Activated CD4-positive, CD25-positive, alpha-beta regulatory T cell treated with anti-CD3 and anti-CD28 coated beads, Interleukin-2, amount 50 U/mL, for 24 hours (primary cell): ENCODE results near the gene IGLL5.
"Not testable (repeated sequence)": the region's sequence is repeated elsewhere in the genome, so short reads cannot be mapped to it uniquely, and the experiment has no call there.

ENCODE experiments used
- ATAC-seq, 2 donors: fragments of 150-1000 bp; cut with Tn5 transposase; one replicate each; pipeline ENCODE4 v1.10.0; 2021; ENCODE audit warnings: mild to moderate bottlenecking in 1 of 2, moderate library complexity in 1 of 2

The IGLL5 gene

DNA sequence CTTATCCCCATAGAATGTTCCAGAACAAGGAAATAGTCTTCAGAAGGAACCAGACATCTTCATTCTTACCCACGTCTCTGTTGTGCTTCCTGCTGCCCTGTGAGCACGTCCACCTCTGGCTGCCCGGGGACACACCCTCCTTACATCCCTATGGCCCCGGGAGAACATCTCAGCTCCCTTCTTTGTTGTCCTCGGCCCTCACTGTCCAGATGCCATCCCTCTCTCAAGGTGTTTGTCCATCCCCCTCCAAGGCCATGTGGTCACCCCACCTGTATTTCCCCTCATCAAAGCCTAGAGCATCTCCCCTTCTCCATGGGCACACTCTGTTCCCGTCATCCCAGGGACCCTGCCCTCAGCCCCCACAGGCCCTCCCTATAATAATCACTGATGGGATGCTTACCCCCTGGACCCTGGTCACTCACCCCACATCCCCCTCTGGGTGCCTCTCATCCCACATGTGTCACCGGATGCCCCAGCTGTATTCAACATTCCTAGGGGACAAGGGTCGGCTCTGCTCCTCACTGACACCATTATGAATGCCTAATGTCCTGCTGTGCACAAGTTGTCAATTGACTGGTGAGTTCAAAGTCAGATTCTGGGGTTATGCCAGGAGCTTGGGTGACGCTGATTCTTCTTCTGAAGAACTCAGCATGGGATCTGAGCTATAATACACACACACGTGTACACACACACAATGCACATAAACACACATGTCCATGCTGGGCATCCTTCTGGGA, 28.8 kb downstream of the IGLL5 start:
- ATAC-seq: no peak

DNA sequence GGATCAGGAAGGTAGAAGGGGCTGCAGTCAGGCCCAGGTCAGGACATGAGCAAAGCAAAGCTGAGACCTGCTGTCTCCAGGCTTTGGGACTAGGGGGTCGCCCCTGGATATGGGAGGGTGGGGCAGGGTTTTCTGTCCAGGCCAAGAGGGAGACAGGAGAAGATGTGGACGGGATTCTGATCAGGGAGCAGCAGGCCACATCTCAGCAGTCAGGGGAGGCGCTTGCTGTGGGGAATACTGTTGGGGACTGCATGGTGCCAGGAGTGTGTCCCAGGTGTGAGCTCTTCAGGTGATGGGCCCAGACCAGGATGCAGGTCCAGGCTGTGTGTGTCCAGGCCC, 29.3 kb downstream of the IGLL5 start:
- ATAC-seq: no peak

DNA sequence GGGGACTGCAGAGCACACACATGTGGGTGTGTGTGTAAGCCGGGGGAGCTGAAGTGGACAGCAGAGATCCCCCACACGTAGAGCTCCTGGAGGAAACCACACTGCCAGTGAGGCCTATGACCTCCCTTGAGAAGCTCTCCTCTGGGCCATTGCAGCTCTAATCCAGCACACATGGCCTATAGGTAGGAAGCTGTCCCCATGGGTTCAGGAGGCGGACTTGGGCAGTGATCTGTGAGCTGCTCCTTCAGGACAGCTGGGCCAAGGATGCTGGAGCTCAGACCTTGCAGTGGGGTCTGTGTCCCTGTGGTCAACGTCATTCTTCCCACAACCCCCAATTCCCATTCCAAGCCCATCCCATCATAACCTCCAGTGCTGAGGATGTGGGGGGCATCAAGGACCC, 29.8 kb downstream of the IGLL5 start:
- no peak for ATAC-seq

DNA sequence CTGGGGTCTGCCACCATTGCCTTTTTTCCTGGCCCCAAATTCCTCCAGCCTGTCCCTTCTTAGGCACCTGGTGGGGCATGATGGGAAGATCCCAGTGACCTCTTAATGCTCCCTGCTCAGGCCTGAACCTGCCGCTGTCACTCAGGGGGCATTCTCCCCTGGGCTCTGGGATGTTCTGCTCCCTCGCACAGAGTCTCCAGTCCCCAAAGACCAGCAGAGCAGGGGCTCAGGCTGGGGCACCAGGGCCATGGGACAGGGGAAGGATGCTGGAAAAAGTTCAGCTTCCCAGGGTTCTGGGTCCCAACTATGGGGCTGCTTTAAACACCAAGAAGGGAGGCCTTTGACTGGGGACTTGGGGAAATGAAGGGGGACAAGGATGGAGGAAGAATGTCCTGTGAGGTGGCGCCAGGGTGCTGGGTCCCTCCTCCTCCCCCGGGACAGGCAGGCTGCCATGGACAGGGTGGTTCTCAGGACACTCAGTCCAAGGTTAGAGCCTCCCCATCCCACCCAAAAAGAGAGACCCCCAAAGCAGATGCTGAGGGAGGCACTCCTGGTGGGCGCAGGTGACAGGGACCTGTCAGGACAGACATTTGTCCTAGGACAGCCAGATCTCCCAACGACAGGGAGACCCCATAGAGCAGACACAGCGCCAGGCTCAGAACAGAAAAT, 30.8 kb downstream of the IGLL5 start:
- ATAC-seq: no peak

DNA sequence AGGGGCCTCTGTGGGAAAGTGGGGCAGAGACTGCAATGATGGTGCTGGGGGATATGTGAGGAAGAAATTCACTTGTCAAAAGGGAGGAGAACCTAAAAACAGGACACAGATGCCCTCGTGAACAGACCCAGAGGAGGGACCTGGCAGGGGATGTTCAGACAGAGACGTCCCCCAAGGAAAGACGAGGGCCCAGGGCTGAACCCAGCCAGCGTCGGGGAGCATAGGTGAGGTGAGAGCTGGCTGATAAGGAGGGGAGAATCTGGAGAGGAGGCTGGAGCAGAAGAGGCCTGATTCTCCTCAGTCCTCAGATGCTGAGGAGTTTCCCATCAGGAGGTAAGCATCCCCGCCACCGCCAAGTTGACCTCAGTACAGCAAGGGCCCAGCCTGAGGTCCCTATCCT, 31.4 kb downstream of the IGLL5 start:
- ATAC-seq: no peak

DNA sequence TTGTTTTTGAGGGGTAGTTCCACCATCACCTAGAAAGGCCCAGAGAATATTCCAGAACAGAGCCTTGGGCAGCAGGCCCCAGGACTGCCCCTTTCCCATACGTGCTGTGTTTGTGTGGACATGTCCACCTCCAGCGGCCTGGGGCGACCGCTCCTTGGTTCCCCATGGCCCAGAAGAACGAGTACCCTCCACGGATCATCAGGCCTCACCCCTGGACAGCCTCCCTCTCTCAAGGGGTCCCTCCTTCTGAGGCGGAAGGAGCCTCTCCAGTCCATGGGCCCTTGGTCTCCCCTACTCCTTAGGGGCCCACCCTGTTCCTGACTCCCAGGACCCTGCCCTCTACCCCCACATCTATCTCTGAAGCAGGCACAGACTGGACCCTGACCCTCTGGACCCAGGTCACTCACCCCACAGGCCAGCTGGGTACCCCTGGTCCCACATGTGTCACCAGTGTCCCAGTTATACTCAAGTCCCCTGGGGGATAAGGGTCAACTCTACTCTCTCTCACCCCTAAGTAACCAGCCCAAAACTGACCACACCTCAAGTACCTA, 32.6 kb downstream of the IGLL5 start:
- no peak for ATAC-seq

GRCh38 chr22:22920910-22921550, 33.4 kb downstream of the IGLL5 start:
- ATAC-seq: peak in 1 of 2 donors; percentile 12

DNA sequence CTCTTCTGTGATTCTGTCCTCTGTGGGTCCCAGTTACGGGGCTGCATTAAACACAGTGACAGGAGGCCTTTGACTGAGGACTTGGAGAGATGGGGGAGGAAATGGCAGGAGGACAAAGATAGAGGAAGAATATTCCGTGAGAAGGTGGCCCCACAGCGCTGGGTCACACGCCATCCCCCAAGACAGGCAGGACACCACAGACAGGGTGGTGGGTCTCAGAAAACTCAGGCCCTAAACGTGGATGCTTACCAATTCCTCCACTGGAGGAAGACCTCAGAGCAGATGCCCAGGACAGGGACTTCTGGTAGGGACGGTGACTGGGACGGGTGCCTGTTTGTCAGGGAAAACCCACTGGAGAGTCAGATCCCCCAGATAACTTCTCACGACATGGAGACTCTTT, 34.0 kb downstream of the IGLL5 start:
- ATAC-seq: no peak

GRCh38 chr22:22922092-22922953, 34.7 kb downstream of the IGLL5 start:
- not testable (repeated sequence) for ATAC-seq

- no peak for ATAC-seq
Observed at GRCh38 chr22:22922954-22923319, 35.3 kb downstream of the IGLL5 start.

DNA sequence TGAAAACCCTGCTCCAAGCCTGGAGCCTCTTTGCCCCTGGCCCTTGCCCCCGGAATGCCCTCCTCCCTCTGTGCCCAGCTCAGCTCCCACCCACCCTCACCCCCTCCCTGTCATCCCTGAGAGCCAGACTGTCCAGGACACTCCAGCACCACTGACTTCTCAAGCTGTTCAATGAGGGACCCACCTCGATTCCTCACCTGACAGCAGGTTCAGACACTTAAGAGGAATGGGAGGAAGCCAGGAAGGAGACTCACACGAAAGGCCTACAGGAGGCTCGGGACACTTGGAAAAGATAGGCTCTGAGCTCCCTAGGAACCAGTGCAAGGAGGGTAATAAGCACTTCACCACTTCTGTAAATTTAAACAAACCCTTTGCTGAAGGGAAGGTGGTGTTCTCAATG, 35.8 kb downstream of the IGLL5 start:
- no peak for ATAC-seq

GRCh38 chr22:22923930-22924329, 36.3 kb downstream of the IGLL5 start:
- no peak for ATAC-seq

DNA sequence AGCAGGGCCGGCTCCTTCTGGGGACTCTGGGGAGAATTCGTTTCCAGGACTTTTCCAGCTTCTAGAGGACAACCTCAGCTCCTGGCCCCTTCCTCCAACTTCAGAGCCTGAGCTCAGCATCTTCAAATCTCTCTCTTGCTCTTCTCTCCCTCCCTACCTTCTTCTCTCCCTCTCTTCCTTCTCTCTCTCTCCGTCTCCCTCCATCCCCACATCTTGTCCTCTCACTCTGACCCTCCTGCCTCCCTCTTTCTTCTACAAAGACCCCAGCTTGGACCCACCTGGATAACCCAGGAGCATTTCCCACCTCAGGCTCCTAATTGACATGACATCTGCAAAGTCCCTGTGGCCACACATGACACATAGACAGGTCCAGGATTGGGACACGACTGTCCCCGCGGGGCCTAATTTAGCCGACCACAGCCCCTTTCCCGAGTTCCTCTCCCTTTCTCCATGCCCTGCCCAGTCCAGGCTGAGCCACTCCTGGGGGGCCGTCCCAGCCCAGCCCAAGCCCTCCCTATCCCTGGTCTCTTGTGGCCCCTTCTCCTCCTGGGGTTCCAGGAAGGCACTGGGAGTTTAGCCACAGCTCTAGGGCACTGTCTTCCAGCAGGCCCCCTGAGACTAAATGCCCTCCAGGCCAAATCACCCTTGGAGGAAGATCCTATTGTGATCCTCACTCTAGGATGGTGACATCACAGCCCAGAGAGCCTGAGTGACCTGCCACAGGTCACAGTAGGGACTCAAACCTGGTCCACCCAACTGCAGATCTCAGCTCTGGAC, 36.9 kb downstream of the IGLL5 start:
- no peak for ATAC-seq

DNA sequence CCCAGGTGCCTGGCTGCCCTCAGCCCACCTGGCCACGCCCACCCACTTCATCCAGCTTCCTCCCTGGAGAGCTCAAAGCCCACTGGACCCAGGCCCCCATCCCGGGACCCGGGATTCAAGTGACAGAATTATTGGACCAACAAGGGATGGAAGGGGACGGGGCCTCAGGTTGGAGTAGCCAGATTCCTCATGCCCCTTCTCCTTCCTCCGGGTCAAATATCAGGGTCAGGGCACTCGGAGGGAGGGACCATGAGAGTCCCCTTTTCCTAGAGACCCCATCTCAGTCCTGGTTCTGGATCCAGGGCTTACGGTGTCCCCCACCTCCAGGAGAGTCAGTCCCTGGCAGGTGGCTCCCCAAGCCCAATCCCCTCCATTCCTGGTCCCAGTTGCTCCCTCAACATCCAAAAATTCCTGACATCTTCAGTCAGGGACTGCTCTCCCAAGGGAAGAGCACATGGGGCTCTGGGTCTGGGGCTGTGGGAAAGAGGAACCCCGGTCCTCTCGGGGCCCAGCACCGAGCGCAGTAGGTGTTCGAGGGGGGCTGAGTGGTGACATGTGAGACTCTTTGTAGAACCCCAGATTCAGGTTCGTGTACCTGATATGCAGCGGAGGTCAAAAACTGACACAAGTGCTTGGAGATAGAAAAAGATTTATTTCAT, 37.7 kb downstream of the IGLL5 start:
- no peak for ATAC-seq

DNA sequence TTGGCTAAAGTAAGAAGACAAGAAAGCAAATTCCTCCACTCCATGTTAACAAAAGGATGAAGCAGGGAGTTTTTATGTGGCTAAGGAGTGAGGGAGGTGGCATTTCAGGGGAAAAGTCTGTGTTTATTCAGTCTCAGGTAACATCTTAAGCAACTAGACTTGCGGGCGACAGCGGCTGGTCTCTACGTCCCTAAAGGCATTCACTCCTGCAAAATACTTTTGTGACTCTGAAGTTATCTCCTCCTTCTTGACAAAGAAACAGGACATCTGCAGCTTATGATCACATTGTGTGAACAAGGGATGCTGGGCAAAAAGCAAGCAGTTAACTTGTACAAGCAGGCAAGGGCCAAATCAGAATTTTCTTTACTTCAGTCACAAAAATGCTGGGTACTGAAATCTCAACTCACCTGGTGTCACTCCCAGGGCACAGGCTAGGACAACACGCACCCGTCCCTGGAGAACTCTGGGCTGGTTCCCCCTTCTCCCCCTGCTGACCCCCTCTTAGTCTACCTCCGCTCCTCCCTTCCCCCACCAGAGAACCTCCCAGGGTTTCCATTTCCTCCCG, 38.3 kb downstream of the IGLL5 start:
- no peak for ATAC-seq

DNA sequence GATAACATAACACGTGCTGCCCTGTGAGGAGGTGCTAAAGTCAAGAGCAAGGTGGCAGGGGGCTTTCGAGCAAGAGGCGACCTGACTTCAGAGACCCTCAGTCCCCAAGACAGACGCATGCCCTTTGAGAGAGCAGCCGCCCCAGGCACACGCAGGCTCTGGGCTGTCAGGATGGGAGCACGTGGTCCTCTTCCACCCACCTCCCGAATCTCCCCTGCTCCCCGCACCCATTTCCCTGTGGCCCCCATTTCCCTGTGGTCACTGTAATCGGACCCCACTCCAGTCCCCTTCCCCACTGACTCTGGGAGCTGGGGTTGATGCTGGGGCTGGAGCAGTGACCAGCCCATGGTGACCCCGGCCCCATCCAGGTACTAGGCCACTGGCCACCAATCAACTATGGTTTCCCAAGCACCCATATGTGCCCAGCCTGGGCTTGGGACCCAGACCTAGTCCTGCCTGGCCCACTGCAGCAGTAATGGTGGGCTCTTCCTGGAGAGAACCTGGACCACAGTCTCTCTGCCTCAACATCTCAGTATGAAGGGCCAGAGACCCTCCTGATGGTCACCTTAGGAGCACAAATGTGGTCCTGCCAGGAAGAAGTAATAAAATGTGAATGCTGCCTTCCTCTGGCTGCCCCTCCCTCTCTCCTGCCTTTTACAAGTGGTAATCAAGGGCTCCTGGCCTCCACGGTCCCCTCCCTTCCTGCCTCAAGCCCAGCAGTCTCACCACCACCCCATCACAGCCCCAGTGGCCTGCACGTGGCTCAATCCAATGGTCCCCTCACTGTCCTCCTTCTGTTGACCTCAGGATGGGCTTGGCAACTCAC, 39.0 kb downstream of the IGLL5 start:
- ATAC-seq: no peak

GRCh38 chr22:22927196-22927887, 39.7 kb downstream of the IGLL5 start:
- ATAC-seq: no peak

GRCh38 chr22:22927888-22928665, 40.5 kb downstream of the IGLL5 start:
- no peak for ATAC-seq
